SK-N-SH treated with all-trans-retinoic acid at 6 μM for 48 hours (cell line): Measurements from ENCODE around the gene MEF2C.

Experiments
- ARNTL ChIP-seq: fragments of 450-650 bp; formaldehyde crosslinking; IDR thresholded peaks from 2 replicates; pipeline ENCODE4 v1.5.0; 2020; ENCODE audit warnings: low read depth, mild to moderate bottlenecking, moderate library complexity, borderline replicate concordance
- GLIS3 ChIP-seq: fragments of 250-450 bp; sonication (Bioruptor Pico); IDR thresholded peaks from 2 replicates; pipeline ENCODE4 v1.5.0; 2020; ENCODE audit warnings: mild to moderate bottlenecking, moderate library complexity
- PATZ1 ChIP-seq: fragments of 250-450 bp; sonication (Bioruptor Pico); IDR thresholded peaks from 2 replicates; pipeline ENCODE4 v1.8.0; 2020; ENCODE audit warnings: mild to moderate bottlenecking, moderate library complexity, borderline replicate concordance
- PPARA ChIP-seq: fragments of 250-450 bp; sonication (Bioruptor Pico); IDR thresholded peaks from 2 replicates; pipeline ENCODE4 v1.5.0; 2020; ENCODE audit warnings: mild to moderate bottlenecking, borderline replicate concordance
- RARB ChIP-seq: fragments of 250-450 bp; sonication (Bioruptor Pico); IDR thresholded peaks from 2 replicates; pipeline ENCODE4 v1.8.0; 2021; ENCODE audit warnings: mild to moderate bottlenecking, moderate library complexity
- SNAI2 ChIP-seq: fragments of 250-450 bp; sonication (Bioruptor Pico); IDR thresholded peaks from 2 replicates; pipeline ENCODE4 v1.5.0; 2020; ENCODE audit warnings: mild to moderate bottlenecking, moderate library complexity
- TCF4 ChIP-seq: fragments of 250-450 bp; sonication (Bioruptor Pico); IDR thresholded peaks from 2 replicates; pipeline ENCODE4 v1.8.0; 2021; ENCODE audit warnings: mild to moderate bottlenecking, moderate library complexity, borderline replicate concordance
- ZFP3 ChIP-seq: fragments of 250-450 bp; sonication (Bioruptor Pico); IDR thresholded peaks from 2 replicates; pipeline ENCODE4 v1.5.0; 2020; ENCODE audit warnings: mild to moderate bottlenecking, moderate library complexity
- ZFP30 ChIP-seq: fragments of 450-650 bp; formaldehyde crosslinking; IDR thresholded peaks from 2 replicates; pipeline ENCODE4 v1.5.0; 2022; ENCODE audit warnings: mild to moderate bottlenecking, moderate library complexity

- TF ChIP-seq ZFP3 (CRISPR knock-in tag) (no peak), PATZ1 (no peak), SNAI2 (no peak), TCF4 (CRISPR knock-in tag) (no peak), GLIS3 (CRISPR knock-in tag) (no peak), PPARA (CRISPR knock-in tag) (no peak), ZFP30 (CRISPR knock-in tag) (no peak), RARB (CRISPR knock-in tag) (no peak), ARNTL (CRISPR knock-in tag) (no peak)
These were observed 42.5 kb downstream of the MEF2C start for GRCh38 chr5:88840495-88840894.
